Lower leg skin (tissue), 4 donors: ENCODE data around the gene DR1. TPM values are rescaled to one million over a fixed set of nuclear protein-coding genes. Genes with fewer than 3 reads are reported as not detected.

Source experiments
- DNase-seq, 2 donors: peaks; one replicate each; pipeline ENCODE4 v3.0.0-alpha.2; 2019; ENCODE audit warnings: low spot score in 2 of 2
- H3K4me3 ChIP-seq: fragments of 200-600 bp; sonication (generic); 2 replicates; pipeline ENCODE4 v1.5.1; 2017; ENCODE audit warnings: mild to moderate bottlenecking, low read depth; ENCODE audit not compliant: poor library complexity, severe bottlenecking
- POLR2A ChIP-seq, 2 donors: fragments of 450-650 bp; IDR thresholded peaks; one replicate each; pipeline ENCODE4 v1.6.1; 2016 to 2017; ENCODE audit warnings: antibody characterized with exemption in 2 of 2, mild to moderate bottlenecking in 1 of 2, moderate library complexity in 1 of 2
- WGBS, 2 donors: methylation state at CpG; one replicate each; pipeline ENCODE4 v1.1.5; 2018; 5-methylcytosine and 5-hydroxymethylcytosine counted together
- intact Hi-C: fragments of 100-400 bp; cut with DNase I; formaldehyde crosslinking; loops from one replicate; pipeline ENCODE4 v1.15.0; 2023; ENCODE audit warnings: low total_unique reads
- total RNA-seq, 4 donors: library from RNA; depleted of rRNA; stranded (reverse); fragments of >200 nt; gene quantifications; one replicate each; pipeline ENCODE4 v1.1.0, GENCODE V29; 2016
- TF ChIP-seq, protein P1 (sequence below), 3 donors: fragments of 450-650 bp; IDR thresholded peaks; one replicate each; pipeline ENCODE4 v1.5.1; 2016; ENCODE audit warnings: antibody characterized with exemption in 3 of 3, mild to moderate bottlenecking in 3 of 3, moderate library complexity in 2 of 3

DR1 gene
- total RNA-seq, 4 donors from 2014 or later = 41.3 to 66.1 (median 52.1) TPM

DNA sequence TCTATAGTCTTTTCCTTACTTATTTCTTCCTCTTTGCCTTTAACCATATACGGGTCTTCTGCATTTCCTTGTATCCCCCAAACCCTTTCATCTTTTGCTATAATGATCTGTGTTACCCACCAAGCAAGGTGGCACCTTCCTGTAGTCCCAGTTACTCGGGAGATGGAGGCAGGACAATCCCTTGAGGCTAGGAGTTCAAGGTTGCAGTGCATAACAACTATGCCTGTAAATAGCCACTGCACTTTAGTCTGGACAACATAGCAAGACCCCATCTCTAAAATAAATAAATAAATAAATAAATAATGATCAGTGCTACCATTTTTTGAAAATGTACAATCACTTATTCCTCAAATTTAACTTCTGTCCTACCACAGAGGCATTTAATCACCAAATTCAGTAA, 11.5 kb downstream of the DR1 start:
- no peak overlapping the region for H3K4me3 ChIP-seq
- intact Hi-C loops = no loop called here
- TF ChIP-seq, protein P1, sequence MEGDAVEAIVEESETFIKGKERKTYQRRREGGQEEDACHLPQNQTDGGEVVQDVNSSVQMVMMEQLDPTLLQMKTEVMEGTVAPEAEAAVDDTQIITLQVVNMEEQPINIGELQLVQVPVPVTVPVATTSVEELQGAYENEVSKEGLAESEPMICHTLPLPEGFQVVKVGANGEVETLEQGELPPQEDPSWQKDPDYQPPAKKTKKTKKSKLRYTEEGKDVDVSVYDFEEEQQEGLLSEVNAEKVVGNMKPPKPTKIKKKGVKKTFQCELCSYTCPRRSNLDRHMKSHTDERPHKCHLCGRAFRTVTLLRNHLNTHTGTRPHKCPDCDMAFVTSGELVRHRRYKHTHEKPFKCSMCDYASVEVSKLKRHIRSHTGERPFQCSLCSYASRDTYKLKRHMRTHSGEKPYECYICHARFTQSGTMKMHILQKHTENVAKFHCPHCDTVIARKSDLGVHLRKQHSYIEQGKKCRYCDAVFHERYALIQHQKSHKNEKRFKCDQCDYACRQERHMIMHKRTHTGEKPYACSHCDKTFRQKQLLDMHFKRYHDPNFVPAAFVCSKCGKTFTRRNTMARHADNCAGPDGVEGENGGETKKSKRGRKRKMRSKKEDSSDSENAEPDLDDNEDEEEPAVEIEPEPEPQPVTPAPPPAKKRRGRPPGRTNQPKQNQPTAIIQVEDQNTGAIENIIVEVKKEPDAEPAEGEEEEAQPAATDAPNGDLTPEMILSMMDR (IDR thresholded peaks at IDR 0.05) = no peak
- no peak for TF ChIP-seq POLR2A (IDR thresholded peaks at IDR 0.05)
- 94 to 97% methylated on average over 2 of the region's 2 CpGs for WGBS, 2 donors
- no peak for DNase-seq

DNA sequence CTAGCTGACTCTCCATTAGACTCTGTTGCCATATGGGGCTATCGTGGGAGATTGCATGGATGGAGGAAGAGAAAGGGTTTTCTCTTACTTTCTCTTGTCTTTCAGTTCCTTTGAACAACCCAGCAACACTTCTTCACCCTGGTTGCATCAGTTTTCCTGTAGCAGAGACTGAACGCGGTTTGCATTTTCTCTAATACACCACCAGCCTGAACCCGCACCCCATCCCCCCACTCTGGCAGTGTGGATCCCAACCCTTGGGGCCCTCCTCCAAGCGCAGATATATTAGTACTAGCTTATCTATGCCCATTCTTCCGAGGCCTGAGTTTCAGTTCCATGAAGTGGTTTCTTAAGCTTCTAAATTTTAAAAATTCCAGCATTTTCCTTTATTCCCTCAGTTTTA, 12.6 kb downstream of the DR1 start:
- TF ChIP-seq POLR2A (IDR thresholded peaks at IDR 0.05) = no peak
- TF ChIP-seq, protein P1 (IDR thresholded peaks at IDR 0.05) = no peak
- 89 to 93% methylated on average over 6 of the region's 6 CpGs for WGBS, 2 donors
- DNase-seq = no peak
- no peak overlapping the region for H3K4me3 ChIP-seq
- intact Hi-C loops = no loop called here

DNA sequence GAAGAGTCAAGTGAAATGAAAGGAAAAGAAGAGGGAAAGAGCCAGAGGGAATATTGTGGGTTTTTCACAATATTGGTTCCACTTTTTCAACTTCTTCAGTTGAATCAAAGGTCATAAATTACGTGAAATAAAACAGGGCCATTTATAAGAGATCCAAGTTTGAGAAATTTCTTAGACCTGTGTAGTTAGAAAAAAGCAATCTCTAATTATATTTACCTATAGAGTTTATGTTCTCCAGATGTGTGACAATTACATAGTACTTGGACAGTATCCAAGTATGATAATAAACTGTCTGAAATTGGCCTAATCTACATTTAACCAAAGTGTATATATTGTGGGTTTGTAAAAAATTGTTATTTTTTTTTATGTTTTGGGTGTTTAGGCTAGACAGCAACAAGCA, 14.4 kb downstream of the DR1 start:
- 80 to 90% methylated on average over 1 of the region's 1 CpG for WGBS, 2 donors
- DNase-seq = no peak
- intact Hi-C loops = no loop called here
- H3K4me3 ChIP-seq = no peak overlapping the region
- TF ChIP-seq, protein P1 (IDR thresholded peaks at IDR 0.05) = no peak
- TF ChIP-seq POLR2A (IDR thresholded peaks at IDR 0.05) = no peak

DNA sequence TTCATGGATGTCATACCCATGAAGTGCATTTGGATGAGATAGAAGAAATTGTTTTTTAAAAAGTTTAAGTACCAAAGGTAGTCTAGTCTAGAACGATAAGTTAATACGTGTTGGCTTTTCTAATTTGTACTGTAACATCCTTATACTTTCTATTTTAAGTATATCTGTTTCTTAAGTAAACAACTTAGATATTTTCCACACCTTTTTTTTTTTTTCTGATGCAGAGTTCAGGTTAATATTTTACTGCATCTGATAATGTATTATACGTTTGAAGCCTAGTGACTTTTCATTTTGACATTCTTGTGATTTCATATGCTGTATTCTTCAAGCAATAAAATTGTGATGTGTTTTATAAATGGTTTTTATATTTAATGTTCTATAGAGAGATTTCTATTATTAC, 16.5 kb downstream of the DR1 start:
- DNase-seq = no peak
- 70 to 72% methylated on average over 3 of the region's 3 CpGs for WGBS, 2 donors
- intact Hi-C loops = no loop called here
- TF ChIP-seq, protein P1 (IDR thresholded peaks at IDR 0.05) = no peak
- TF ChIP-seq POLR2A (IDR thresholded peaks at IDR 0.05) = no peak
- no peak overlapping the region for H3K4me3 ChIP-seq

DNA sequence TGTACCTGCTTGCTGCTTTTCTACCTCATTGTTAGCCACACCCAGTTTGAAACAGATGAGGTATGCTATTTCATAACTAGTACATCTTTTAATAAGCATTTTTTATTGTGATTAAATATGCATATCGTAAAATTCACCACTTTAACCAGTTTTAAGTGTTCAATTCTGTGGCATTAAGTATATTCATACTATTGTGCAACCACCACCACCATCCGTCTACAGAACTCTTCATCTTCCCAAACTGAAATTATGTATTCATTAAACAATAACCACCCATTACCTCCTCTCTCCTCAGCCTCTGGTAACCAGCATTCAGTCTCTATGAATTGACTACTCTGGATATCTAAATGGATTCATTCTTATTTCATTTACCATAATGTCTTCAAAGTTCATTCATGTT, 20.1 kb downstream of the DR1 start:
- no peak for TF ChIP-seq POLR2A (IDR thresholded peaks at IDR 0.05)
- TF ChIP-seq, protein P1 (IDR thresholded peaks at IDR 0.05) = no peak
- WGBS, 2 donors = 87 to 89% methylated on average over 2 of the region's 2 CpGs
- DNase-seq = no peak
- intact Hi-C loops = no loop called here
- H3K4me3 ChIP-seq = no peak overlapping the region

DNA sequence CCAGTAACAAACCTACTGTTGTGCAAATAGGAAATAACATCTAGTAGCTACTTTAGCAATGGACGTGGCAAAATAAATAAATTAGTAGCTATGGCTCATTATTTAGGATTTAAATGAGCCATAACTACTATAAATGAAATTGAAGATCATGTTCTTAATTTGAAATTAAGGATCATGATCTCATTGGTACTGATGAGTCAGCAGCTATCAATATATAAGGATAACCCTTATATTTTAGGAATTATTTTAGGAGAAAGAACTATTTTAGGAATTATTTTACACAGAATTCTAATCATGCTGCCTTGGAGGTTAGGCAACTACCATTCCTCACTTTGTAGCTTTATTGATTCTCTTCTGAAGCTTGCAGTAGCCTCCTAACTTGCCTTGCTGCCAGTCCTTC, 24.0 kb downstream of the DR1 start:
- WGBS, 2 donors = 75 to 89% methylated on average over 1 of the region's 1 CpG
- intact Hi-C loops = no loop called here
- no peak for TF ChIP-seq POLR2A (IDR thresholded peaks at IDR 0.05)
- TF ChIP-seq, protein P1 (IDR thresholded peaks at IDR 0.05) = no peak
- no peak for DNase-seq
- no peak overlapping the region for H3K4me3 ChIP-seq
